OCI-M1 (cell line): ENCODE results near the gene NPPC.
"Not testable (repeated sequence)": the region's sequence is repeated elsewhere in the genome, so short reads cannot be mapped to it uniquely, and the experiment has no call there.

Experiments
- DNase-seq: peaks from one replicate; lab custom pipeline; 2025; lab: John Stamatoyannopoulos, UW

Gene NPPC

DNA sequence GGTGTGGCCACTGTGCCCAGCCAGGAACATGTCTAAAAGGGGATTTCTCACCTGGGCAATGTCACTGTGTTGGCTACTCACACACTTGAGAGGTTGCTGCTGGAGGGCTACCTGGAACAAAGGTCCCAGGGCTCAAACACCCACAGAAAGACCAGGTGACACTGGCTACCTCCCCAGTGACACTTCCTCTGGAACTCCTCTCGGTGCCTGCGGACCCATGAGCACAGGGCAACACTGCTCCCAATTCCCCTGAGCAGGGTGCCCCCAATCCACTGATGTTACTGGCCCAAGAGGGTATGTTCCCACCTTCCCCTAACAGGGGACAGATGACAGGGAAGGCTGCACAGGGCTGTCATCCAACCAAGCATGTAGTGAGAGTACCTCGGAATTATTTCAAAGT lies 5.8 kb downstream of the NPPC start:
- no peak for DNase-seq

DNA sequence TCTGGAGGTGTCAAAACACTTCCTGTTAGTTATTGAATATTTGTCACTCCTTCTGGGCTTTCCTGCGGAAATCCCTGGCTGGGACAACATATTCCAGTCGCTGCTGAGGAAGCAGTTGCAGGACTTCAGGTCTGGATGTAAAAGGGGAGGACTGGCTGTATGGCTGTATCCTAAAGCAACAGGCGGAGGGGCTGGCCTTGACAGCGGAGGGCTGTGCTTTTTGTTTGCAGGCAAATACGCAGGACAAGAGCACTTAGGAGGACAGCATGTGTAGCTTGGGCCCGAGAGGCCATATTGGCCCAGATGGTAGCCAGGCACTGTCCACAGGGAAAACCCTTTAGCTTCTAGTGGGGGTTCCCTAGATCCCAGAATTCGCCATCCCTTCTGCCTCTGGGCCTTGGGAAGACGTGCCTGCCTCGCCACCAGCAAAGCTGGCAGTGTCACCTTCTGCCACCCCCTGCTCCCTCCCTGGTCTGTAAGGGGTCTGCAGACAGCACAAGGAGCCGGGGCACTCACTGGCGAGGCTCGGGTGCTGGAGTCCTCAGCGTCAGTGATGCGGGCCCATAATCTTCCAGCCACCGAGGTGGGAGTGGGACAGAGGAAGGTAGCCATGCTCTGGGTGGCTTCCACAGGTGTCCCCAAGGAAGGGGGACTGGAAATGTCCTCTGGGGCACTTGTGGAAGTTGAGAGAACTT lies 6.7 kb downstream of the NPPC start:
- DNase-seq = no peak

DNA sequence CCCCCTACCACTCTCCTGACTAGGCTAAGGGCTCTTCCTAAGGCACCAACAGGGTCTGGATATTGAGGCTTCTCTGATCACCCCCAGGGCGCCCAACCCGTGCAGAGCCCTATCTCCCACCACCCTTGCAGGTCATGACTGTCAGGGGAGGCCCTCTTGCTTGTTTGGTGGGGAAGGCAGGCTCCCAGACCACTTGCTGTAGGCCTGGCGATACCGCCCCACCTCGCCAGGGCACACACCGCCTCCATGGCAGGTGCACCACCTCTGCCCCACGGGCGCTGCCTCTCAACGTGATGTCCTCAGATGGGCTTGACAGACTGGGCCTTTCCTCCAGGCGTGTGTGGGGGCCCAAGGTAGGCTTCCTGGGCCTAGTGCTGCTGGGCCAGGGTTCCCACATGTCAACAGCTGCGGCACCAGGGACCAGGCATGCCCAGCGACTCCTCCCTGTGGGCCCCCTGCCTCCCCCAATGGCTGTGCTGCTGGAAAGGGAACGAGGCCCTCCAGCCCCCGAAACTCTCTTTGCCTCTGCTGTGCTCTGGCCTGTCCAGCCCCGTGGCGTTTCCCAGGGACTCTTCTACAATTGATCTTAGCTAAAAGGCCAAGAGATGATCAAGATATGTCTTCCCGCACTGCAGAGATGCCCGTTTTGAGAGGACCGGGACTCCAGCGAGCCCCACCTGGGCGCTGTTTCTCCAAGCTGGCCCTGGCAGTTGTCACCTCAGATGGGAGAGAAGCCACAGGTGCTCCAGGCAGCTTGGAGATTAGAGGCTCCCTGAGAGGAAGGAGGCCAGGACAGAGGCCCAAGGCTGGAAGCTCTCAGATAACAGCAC lies 7.5 kb downstream of the NPPC start:
- DNase-seq = no peak

GRCh38 chr2:231917280-231918066 lies 8.7 kb downstream of the NPPC start:
- peak; percentile 86 for DNase-seq

GRCh38 chr2:231914077-231914690 lies 12.0 kb downstream of the NPPC start:
- no peak for DNase-seq

DNA sequence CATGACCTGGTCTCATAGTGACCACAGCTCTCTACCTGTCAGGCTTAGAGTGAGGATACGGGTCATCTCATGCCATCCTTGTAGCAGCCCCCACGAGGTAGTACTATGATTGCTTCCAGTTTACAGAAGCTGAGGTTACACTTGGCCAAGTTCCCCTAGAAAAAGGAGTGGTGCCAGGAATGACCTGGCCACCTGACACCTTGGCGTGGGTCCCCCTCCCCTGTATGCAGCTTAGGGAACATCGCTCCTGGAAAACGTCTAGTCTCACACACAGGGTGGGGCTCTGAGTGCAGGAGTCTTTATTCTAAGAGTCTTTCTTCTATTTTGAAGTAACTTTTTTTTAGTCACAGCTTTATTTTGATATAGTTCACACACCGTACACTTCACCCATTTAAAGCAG lies 14.8 kb downstream of the NPPC start:
- no peak for DNase-seq

DNA sequence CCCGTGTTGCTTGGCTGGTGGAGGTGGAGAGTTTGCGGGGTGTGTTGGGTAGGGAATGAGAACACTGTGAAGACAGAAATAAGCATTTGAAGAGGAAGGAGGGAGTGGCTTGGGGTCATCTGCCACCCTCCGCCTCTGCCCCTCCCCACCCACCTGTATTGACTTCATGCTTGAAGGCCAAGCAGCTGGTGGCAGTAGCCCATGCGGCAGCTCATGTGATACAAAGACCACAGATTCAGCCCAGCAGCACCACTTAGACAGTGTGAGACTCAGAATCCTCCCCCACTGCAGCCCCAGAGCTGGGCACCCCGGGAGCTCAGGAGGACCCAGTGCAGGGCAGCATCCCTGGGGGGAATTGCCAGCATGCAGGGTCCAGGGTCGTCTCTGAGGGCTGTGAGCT lies 15.4 kb downstream of the NPPC start:
- no peak for DNase-seq

GRCh38 chr2:231910161-231910560 lies 16.0 kb downstream of the NPPC start:
- not testable (repeated sequence) for DNase-seq

DNA sequence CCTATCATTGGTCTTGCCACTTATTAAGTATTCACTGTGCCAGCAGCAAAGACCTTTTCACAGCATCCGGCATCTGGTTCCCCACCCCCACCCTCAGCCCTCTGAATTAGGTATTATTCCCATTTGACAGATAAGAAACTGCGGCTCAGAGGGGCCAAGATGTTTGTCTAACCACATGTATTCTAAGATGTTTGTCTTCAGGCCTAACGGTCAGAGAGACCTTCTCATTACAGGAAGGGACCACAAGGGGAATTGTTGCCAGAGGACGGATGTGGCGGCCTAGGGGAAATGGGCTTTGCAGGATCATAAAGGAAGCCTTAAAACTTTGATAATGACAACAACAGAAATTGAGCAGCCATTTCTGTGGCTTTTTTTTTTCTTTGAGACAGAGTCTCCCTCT lies 16.6 kb downstream of the NPPC start:
- DNase-seq = no peak

GRCh38 chr2:231908584-231908983 lies 17.6 kb downstream of the NPPC start:
- no peak for DNase-seq

- no peak for DNase-seq
Observed at GRCh38 chr2:231907765-231908164, 18.4 kb downstream of the NPPC start.

- no peak for DNase-seq
Observed at GRCh38 chr2:231905026-231905425, 21.2 kb downstream of the NPPC start.

- DNase-seq = no peak
Observed at GRCh38 chr2:231904161-231904611, 22.0 kb downstream of the NPPC start.

GRCh38 chr2:231902598-231902997 lies 23.6 kb downstream of the NPPC start:
- DNase-seq = no peak

GRCh38 chr2:231900972-231901371 lies 25.2 kb downstream of the NPPC start:
- peak; percentile 26 for DNase-seq

DNA sequence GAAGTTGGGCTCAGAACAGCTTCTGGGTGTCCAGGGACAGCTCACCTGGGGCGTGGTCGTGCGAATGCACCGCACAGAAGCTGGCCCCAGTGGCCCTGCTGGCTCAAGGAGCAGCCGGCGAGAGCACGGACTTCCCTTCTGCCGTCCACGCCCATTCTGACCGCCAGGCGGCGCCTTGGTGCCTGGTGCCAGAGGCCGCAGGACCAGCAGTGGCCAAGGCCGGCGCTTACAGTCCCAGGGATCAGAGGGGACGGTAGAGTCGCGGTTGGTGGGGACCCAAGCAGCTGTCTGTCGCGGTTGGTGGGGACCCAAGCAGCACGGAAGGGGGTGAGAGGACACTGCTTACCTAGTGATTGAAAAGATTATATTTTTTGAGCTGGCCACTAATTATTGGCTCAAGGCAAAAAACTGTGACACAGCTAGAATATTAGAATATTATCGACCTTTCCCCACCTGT lies 25.7 kb downstream of the NPPC start:
- peak; percentile 92 for DNase-seq

DNA sequence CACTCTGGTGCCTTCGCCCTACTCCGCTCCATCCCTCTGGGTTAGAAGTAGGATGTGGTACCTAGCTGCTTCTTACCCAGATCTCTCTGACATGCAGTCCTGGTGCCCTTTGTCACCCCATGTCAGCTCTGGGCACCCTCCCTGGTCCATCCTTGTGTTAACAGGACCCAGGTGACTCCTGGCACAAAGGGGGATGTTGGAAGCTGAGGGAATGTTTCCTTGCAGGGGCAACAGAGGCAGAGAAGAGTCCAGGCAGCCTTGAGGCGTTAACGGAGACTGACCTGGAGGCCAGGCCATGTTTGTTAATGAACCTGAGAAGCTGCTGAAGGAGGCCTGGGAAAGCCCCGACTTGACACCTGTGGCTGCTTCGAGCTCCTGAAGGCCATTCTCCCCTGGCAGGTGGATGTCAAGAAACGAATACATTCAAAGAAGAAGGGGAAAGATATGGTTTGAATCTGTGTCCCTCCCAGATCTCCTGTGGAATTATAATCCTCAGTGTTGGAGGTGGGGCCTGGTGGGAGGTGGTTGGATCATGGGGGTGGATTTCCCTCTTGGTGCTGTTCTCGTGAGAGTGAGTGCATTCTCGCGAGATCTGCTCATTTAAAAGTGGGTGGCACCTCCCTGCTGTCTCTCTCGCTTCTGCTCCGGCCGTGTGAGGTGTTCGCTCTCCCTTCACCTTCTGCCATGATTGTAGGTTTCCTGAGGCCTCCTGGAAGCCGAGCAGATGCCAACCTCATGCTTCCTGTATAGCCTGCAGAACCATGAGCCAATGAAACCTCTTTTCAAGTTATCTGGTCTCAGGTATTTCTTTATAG lies 31.4 kb downstream of the NPPC start:
- no peak for DNase-seq

DNA sequence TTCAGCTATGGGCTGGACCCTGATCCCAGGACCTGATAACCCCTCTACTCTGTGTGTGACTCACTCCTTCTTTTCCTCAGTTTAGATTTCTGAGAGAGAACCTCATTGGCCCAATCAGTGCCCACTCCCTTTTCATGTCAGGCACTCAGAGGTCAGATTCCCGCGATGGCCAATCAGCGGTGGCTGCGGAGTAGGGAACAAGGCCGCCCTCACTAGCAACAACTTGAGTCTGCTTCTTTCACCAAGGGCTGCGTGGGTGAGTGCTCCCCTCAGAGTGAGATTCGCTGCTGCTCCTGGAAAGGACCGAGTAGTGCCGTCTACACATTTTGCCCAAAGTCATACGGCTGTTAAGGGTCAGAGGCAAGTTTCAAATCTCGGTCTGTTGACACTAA lies 34.7 kb downstream of the NPPC start:
- no peak for DNase-seq

DNA sequence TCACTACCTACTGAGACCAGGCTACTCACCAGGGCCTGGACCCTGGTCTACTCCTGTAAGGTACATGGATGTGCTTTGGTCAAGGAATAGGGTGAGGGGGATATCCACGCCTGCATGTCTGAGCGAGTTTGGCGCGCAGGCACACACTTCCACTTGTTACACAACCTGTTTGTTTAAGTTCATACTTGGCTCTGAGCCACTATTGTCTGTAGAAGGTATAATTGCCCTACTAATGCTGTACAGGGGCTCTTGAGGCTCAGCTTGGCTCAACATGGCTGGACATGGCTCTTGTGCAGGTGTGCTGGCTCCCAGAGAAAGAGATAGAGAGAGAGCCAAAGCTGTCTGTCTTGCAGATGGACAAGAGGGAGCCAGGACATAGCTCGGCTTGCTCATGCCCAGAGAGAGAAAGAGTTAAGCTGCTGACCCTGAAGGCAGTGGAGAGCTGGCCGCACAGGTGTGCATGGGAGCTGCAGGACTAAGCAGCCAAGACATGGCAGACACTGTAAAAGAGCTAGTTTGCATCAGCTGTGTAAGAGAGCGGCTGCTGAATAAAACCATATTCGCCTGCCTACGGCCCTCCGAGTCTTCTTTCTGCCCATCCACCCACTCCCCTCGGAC lies 35.2 kb downstream of the NPPC start:
- no peak for DNase-seq

DNA sequence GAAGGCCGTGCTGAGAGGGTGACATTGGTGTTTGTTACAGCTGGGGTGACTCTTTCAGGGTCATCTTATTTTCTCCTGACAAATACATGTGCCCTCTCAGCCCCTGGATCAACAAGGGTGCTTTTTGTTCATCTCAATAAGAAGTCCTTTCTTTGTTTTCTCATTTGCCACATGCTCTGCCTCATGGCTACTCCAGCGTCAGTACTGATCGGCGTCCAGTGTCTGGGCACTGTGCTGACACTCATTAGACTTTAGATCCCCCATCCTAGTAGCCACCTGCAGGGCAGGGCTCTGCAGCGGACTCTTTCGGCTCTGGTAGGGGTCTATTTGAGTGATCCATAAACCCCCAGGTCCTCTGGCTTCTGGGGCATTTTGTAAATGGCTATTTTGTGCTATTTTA lies 38.4 kb downstream of the NPPC start:
- DNase-seq = no peak
